GM21515 (cell line): ENCODE results near the gene CLDN6.

Experiments
- ATAC-seq: cut with Tn5 transposase; IDR thresholded peaks from one replicate; pipeline ENCODE4 v1.9.1; 2021; ENCODE audit not compliant: unreplicated experiment

Gene CLDN6

DNA sequence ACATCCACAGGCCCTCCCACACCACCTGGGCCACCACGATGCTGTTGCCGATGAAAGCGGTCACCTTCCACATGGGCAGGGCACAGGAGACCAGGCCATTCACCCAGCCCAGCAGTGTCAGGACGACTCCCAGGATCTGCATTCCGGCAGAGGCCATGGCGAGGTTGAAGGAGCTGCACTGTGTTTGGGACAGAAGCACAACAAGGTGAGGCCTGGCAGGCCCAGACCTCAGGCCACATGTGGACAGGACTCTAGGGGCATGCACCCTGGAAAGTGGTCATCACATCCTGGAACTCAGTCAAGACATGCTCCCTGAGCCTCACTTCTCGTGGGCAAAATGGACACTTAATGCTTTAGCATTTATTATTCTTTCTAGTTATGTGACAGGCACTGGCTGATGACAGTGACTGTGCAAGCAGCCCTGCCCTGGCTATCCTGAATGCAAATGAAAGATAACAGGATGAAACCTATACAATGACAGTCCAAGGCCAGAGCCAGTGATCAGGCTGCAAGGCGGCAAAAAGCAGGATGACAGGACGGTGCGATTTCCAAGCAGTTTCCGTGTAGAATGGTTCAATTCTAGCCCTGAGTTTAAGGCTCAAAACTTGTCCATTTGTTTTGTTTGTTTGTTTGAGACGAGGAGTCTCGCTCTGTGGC lies 2.0 kb downstream of the CLDN6 start:
- ATAC-seq, result no peak

- no peak for ATAC-seq
These were observed 3.0 kb downstream of the CLDN6 start for GRCh38 chr16:3014971-3015370.

GRCh38 chr16:3013998-3014690 lies 3.8 kb downstream of the CLDN6 start:
- ATAC-seq, result no peak

GRCh38 chr16:3013491-3013951 lies 4.5 kb downstream of the CLDN6 start:
- ATAC-seq, result no peak

DNA sequence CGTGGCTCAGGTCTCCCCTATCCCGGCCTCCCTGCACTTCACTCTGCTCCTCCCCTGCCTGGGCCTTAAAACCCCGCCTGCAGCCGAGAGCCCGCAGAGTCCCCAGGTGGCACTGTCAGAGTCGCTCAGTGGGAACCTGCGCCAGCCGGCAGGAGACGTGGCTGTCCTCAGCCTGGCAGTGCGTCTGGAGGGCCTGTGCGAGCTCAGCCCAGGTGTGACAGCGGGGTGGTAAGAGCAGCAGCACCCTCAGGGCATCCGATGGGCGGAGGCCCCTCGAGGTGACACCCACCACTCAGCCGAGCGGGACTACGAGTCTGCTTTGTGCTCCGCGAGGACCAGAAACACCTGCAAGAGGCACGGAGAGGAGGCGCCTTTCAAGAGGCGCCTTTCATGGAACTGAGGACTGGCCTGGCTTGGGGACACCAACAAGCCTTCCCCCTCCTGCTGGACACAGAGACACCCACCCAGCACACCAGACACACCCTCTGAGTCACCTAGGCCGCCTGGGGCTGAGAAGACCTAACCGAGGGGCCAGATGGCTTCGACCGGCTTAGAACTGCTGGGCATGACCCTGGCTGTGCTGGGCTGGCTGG lies 5.1 kb downstream of the CLDN6 start, which contains the start of gene CLDN9:
Gene CLDN9, plus strand, starts transcription at position 96 of the 593 bp plus-strand sequence. Its CDS starts 440 bp downstream, at position 536.
- no peak for ATAC-seq

DNA sequence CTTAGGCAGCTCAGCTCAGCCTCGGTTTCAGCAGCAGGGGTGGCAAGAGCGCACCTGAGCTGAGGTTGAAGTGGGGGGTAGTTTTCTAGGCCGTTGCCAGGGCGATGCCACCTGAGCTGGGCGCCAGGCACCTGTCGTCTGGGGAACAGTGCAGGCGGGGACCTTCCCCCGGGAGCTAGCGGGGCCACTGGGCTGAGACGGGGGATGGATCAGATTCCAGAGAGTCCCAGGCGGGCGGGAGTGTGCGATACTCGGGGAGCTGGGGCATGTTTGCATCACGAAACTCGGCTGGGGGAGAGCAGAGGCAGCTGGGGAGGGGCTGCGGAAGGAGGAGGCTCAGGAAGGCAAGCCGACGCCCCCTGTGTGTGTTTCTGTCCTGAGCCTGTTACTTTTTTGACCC lies 5.7 kb downstream of the CLDN6 start:
- no peak for ATAC-seq

GRCh38 chr16:3010510-3010909 lies 7.5 kb downstream of the CLDN6 start:
- no peak for ATAC-seq

DNA sequence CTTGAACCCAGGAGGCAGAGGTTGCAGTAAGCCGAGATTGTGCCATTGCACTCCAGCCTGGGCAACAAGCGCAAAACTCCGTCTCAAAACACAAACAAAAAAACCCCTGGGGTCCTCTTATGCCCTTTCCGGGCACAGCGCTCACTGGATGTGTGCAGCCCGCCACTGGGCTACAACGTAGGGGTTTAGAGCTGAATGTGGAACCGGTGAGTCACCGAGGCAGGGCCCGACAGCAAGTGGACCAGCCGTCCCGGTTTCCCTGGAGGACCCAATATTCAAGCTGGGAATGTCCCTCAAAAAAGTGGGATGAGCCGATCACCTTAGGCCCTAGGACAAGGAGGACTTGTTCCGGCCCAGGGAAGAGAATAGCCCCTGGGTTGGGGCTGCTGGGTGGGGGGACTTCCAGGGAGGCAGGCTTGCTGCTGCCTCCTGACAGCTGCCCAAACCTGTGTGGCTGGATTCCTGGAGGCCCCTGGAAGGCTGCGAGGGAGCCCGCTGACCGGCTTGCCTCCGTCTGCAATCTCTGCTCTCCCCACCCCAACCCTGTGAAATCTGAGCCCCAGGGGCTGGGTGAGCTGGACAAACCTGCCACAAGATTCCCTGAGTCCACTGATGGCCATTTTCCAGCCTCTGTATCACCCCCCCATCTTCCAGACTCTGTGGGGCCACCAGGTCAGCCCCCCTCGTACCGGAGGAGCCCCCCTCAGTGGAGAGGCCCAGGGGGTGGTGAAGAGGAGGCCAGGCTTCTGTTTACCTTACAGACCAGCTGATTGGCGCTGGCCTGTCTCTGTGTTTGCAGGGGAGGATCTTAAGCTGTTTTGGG lies 8.2 kb downstream of the CLDN6 start:
- ATAC-seq, result no peak

DNA sequence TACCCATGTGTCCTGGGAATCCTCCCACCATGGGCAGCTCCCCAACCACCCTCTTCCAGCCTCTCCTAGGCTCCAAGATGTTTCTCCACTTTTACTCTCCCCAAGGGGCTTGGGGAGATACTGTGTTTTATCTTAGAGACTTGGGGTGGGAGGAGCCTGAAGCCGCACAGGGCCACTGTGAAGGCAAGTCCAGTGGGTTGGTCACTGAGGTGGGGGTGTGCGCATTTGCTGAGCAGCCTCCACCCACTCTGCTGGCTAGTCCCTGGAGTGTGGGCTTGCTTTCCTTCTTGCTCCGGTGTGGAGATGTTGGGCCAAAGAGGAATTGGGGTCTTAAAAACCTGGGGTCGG lies 9.3 kb downstream of the CLDN6 start:
- ATAC-seq, result no peak

DNA sequence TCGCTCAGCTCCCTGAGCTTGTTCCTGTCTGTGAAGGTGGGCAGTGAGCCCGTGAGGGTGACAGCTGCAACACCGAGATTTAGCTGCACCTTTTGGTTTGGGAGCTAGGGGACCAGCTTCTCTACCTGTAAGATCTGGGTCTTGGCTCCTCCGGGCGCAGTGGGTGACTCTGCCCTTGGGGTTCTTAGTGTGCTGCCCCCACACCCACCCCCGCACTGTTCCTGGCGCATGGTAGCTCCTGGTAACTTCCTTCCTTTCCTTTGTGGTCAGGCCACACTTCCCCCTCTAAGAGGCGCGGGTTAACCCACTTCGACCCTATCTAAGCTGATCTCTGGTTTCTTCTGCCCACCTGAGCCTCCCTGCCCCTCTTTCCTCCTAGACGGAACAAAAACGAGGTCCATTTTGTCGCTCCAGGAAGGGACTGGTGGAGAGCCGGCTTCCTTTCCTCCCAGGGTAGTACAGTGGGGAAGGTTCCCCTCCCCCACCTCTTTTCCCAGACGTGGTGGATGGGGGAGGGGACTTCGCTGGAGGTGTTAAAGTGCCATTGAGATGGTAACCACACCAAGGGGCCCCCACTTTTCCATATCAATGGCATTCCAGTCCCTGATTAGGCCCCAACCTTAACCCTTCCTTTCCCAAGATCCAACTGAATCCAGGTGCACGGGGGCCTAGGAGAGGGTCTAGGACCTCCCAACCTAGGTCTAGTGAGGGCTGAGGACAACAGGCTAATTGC lies 9.9 kb downstream of the CLDN6 start:
- no peak for ATAC-seq

DNA sequence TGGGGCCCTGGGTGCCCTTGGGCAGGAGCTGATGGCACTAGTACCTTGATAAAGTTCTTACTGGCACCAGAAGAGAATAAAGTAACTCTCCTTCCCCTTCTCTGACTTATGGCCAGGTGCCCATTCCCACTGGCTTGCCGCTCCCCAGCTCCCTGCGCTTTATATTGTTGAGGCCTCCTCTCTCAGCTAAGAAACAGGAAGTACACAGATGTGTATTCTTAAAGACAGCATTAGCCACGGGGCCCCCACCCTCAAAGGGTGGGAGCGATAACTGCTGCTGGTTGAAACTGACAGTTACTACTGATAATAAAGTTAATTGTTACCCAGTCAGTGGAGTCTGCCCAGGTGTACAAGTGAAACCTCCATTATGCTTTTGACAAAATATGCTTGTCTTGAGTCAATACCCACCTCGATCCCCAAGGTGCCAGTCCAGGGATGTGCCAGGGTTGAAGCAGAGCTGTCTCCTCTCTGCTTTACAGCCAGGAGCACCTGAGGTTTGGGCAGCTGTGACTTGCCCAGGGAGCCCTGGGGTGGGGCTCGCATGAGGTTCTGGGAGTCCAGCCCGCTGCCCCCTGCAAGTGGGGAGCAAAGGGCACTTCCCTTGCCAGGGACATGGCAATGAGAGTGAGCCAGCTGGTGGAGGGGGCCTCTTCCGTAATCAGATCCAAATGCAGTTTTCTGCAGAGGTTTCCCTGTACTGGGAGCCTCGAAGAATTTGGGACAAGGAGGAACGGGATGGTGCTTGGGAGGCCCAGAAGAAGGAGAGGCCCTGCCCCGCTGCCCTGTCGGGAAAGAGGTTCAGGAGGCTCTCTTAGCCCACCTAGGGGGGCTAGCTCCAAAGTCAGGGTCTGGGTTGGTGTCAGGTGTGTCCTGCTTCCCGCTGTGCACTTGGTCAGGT lies 10.7 kb downstream of the CLDN6 start:
- no peak for ATAC-seq

GRCh38 chr16:3004781-3005284 lies 13.2 kb downstream of the CLDN6 start:
- ATAC-seq, result no peak

DNA sequence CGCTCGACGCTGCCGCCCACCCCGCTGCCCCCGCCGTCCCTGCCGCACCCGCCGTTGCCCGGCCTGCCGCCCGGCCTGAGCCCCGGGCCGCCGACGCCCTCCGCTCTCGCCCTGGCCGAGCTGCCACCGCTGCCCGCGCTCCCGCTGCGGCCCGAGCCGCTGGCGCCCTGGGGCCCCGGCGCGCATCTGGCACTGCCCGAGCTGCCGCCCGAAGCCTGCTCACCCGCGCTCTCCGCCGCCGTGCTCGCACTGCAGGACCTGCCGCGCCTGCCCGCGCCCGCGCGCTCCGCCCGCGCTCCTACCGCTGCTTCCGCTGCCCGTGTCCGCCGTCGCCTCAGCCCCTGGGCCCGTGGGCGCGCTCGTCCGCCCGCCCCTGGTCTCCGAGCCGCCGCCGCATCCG lies 13.7 kb downstream of the CLDN6 start:
- ATAC-seq, result peak; percentile 1

- ATAC-seq, result peak; percentile 92
These were observed 14.3 kb downstream of the CLDN6 start for GRCh38 chr16:3003582-3004270.

GRCh38 chr16:3001316-3001715 lies 16.7 kb downstream of the CLDN6 start:
- no peak for ATAC-seq

- no peak for ATAC-seq
These were observed 17.4 kb downstream of the CLDN6 start for GRCh38 chr16:3000540-3000939.

- no peak for ATAC-seq
These were observed 18.1 kb downstream of the CLDN6 start for GRCh38 chr16:2999929-3000328.

DNA sequence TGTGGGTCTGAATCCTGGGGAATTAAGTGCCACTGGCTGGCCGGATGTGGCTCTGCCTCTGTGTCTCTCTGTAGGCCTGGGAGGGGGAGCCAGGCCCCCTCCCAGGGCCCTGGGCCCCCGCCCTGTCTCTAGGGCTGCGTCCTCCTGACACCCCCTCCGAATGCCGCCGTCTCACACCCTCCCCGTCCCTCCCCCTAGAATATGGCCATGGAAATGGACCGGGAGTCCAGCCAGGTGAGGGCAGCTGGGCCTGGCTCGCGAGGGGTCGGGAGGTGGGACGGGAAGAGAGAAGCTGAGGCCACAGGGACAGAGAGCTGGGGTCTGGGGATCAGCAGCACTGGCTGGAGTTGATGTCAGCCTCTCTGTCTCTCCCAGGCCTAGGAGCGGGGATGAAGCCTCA lies 21.7 kb downstream of the CLDN6 start:
- no peak for ATAC-seq
